SK-N-SH (cell line): ENCODE results near the gene TACR3.

Experiments used
- CHD2 ChIP-seq: fragments of 150-350 bp; IDR thresholded peaks from 2 replicates; pipeline ENCODE4 v1.6.1; 2018; ENCODE audit warnings: low read length; ENCODE audit not compliant: partially characterized antibody
- CTCF ChIP-seq: fragments of 200-600 bp; sonication (generic); IDR thresholded peaks from 2 replicates; pipeline ENCODE4 v1.6.1; 2017; ENCODE audit warnings: antibody characterized with exemption, mild to moderate bottlenecking, moderate library complexity
- EZH2phosphoT487 ChIP-seq: fragments of 200-600 bp; sonication (generic); IDR thresholded peaks from 2 replicates; pipeline ENCODE4 v1.6.1; 2017; ENCODE audit warnings: low read depth, mixed run types, mild to moderate bottlenecking, antibody characterized with exemption, moderate library complexity, borderline replicate concordance
- FOXJ3 ChIP-seq: sonication (generic); formaldehyde crosslinking; IDR thresholded peaks from 2 replicates; pipeline ENCODE4 v1.5.1; 2020; ENCODE audit warnings: mild to moderate bottlenecking, missing genetic modification reagents
- MEF2A ChIP-seq: IDR thresholded peaks from 2 replicates; pipeline ENCODE4 v1.4.0; 2012; ENCODE audit warnings: low read depth, borderline replicate concordance
- MXI1 ChIP-seq: IDR thresholded peaks from 2 replicates; pipeline ENCODE4 v1.6.1; 2012; ENCODE audit warnings: mild to moderate bottlenecking, low read depth, low read length, improper control_type of control experiment
- RAD21 ChIP-seq: IDR thresholded peaks from 2 replicates; pipeline ENCODE4 v1.6.1; 2012; ENCODE audit warnings: mild to moderate bottlenecking, low read length
- RCOR1 ChIP-seq: fragments of 150-350 bp; IDR thresholded peaks from 2 replicates; pipeline ENCODE4 v1.6.1; 2017; ENCODE audit warnings: antibody characterized with exemption, low read length
- RFX5 ChIP-seq: IDR thresholded peaks from 2 replicates; pipeline ENCODE4 v1.6.1; 2012; ENCODE audit warnings: mild to moderate bottlenecking, improper control_type of control experiment, low read length
- TCF12 ChIP-seq: IDR thresholded peaks from 2 replicates; pipeline ENCODE4 v1.4.0; 2012
- ZBTB33 ChIP-seq: IDR thresholded peaks from 2 replicates; pipeline ENCODE4 v1.4.0; 2012; ENCODE audit warnings: low read depth, borderline replicate concordance

GRCh38 chr4:103719105-103719829 is 518 bp downstream of the TACR3 start:
- TF ChIP-seq CTCF (no peak), CHD2 (no peak), TCF12 (no peak), RFX5 (no peak), FOXJ3 (CRISPR knock-in tag) (no peak), RCOR1 (no peak), RAD21 (no peak), ZBTB33 (no peak), EZH2phosphoT487 (no peak), MXI1 (no peak), MEF2A (no peak)
